Muscle layer of duodenum (tissue), 2 donors: ENCODE data around the gene MAN1C1.

ENCODE experiments used
- H3K27ac ChIP-seq: one replicate; pipeline ENCODE4 v1.7.0; 2013; ENCODE audit warnings: mild to moderate bottlenecking, low read length
- H3K27me3 ChIP-seq: one replicate; pipeline ENCODE4 v1.7.0; 2013; ENCODE audit warnings: low read depth, mild to moderate bottlenecking, control low read depth, low read length
- H3K36me3 ChIP-seq, 2 donors: one replicate each; pipeline ENCODE4 v1.7.0; 2013; ENCODE audit warnings: low read length in 2 of 2, control low read depth in 1 of 2, mild to moderate bottlenecking in 1 of 2; ENCODE audit not compliant: insufficient read depth in 2 of 2, control insufficient read depth in 1 of 2
- H3K4me1 ChIP-seq, 2 donors: one replicate each; pipeline ENCODE4 v1.7.0; 2013; ENCODE audit warnings: low read length in 2 of 2, mild to moderate bottlenecking in 2 of 2, control low read depth in 1 of 2, moderate library complexity in 1 of 2; ENCODE audit not compliant: insufficient read depth in 2 of 2, control insufficient read depth in 1 of 2
- H3K4me3 ChIP-seq, 2 donors: one replicate each; pipeline ENCODE4 v1.7.0; 2013; ENCODE audit warnings: low read length in 2 of 2, low read depth in 1 of 2, mild to moderate bottlenecking in 1 of 2
- H3K9me3 ChIP-seq, 2 donors: one replicate each; pipeline ENCODE4 v1.7.0; 2013; ENCODE audit warnings: low read length in 2 of 2, control low read depth in 1 of 2, mild to moderate bottlenecking in 1 of 2; ENCODE audit not compliant: control insufficient read depth in 1 of 2
- donor health status: healthy.

The MAN1C1 gene

DNA sequence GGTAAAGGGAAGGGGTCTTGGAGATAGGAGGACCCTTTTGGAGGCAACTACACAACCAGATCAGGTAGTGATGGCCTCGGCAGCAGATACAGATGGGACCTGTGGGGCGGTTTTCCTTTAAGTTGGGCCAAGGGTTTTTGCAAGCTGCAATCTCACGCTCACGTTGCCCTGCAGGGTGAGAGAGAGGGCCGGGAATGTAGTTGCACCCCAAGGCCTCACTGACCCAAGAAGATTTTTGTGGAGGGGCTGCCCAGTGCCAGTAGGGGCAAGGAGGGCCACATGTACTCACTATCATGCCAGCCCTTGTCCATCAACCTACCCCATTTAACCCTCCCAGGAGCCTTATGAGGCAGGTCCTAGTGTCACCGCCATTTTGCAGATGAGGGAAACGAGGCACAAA lies 125.7 kb downstream of the MAN1C1 start:
- H3K27me3 ChIP-seq = no peaks in the 10 kb centered on the region
- H3K4me1 ChIP-seq = peaks cover 16 to 27% of the 10 kb centered on the region in 2 donors
- H3K36me3 ChIP-seq = no peaks in the 10 kb centered on the region
- H3K4me3 ChIP-seq = no peak overlapping the region
- H3K9me3 ChIP-seq = no peaks in the 10 kb centered on the region
- no peak overlapping the region for H3K27ac ChIP-seq

DNA sequence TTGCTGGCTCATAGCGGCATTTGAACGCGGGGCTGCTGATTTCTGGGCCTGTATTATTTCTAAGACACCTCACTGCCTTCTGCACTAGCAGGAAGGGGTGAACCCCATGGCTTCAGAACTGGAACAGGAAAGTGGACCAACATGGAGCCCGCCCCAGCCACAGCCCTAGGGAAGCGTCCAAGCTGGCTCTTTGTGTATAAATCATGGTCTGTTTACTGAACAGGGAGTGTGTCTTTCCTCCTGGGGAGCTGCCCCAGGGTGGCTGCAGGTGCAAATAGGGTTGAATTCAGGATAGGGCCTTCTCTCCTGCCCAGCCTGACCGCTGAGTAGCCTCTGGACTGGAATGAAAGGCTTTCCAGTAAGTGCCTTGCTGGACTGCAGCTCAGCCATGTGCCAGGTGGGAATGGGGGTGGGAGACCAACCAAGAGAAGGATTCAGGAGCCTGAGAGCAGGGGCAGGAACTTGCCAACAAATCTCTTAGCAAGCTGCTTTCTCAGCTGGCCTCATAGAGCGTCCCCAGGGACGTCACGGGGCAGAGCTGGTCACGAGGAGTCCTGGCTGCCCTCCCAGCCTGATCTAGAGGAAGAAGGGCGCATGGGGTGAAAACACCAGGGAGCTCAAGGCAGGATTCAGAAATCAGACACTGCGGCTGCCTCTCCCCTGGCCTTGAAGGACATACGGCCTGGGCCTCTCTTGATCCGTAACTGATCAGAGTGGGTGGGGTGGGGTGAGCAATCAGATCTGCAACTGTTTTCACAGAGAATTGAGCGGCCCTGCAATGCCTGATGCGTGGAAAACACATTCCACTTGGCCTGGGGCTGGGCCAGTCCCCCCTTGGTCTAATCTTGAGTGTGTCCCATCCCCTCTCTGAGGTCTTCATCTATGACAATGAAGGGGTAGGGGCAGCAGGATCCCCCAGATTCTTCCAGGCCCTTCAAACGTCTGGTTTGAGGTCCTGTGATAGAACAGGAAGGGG lies 126.9 kb downstream of the MAN1C1 start:
- Histone ChIP-seq H3K27ac (peak overlapping the region; percentile 79), H3K4me1 (peaks cover 16 to 27% of the 10 kb centered on the region in 2 donors), H3K9me3 (no peaks in the 10 kb centered on the region), H3K27me3 (no peaks in the 10 kb centered on the region), H3K4me3 (no peak overlapping the region), H3K36me3 (no peaks in the 10 kb centered on the region)

DNA sequence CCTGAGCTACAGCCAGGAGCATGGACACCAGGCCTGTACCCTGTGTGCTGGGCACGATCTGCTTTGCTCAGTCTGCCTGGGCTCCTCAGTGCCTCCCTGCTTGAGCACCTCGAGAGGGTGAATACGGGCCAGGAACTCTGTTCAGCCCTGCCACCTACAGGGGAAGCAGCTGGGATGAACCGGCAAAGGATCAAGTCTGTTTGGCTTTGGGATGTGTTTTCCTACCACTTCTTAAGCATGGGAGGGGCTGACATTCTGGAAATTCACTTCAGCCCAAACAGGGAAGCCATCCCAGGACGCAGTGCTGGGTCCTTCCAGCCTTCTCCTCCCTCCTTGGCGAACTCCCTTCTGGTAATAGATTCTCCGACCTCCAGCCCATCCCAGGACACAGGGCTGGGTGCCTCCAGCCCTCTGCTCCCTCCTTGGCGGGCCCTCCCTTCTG lies 127.6 kb downstream of the MAN1C1 start:
- H3K4me3 ChIP-seq = no peak overlapping the region
- peak overlapping the region; percentile 79 for H3K27ac ChIP-seq
- H3K9me3 ChIP-seq = no peaks in the 10 kb centered on the region
- H3K36me3 ChIP-seq = peaks cover 0 to under 1% of the 10 kb centered on the region in 2 donors
- peaks cover 16 to 30% of the 10 kb centered on the region in 2 donors for H3K4me1 ChIP-seq
- H3K27me3 ChIP-seq = no peaks in the 10 kb centered on the region

DNA sequence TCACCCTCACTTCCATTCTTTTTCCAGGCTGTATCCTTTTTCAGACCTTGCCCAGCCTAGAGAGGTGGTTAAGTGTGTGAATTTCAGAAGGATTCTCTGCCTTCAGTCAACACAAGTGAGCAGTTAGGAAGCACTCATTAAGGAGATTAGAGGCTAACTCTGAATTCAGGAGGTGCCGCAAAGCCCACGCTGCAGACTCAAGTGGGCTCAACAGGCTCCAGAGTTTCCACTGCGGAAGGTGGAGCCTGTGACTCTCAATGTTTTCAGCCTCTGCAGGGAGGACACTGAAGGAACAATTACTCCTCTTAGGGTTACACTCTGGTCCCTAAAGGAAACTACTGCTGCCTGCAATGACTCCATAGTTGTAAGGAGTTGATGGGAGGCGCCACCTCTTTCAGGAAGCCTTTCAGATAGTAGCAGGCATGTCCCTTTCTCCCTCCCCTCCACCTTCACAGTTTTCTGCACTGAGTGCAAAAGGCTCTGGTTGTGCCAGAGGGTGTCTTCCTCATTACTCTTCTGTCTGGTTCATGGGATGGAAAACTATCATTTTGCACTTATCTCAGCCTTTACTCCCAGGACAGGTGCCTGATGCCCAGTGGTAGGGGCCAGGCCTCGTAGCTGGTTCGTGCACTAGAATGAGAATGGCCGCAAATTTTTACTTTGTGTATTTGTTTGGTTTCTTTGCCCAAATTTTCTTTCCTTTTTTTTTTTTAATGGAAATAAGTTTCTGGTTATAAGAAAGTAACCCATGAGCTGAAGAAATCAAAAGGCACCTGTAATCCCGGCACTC lies 128.2 kb downstream of the MAN1C1 start:
- Histone ChIP-seq H3K4me3 (no peak overlapping the region), H3K4me1 (peaks cover 16 to 30% of the 10 kb centered on the region in 2 donors), H3K27me3 (no peaks in the 10 kb centered on the region), H3K36me3 (peaks cover 0 to 8% of the 10 kb centered on the region in 2 donors), H3K9me3 (no peaks in the 10 kb centered on the region), H3K27ac (peak overlapping the region; percentile 79)

DNA sequence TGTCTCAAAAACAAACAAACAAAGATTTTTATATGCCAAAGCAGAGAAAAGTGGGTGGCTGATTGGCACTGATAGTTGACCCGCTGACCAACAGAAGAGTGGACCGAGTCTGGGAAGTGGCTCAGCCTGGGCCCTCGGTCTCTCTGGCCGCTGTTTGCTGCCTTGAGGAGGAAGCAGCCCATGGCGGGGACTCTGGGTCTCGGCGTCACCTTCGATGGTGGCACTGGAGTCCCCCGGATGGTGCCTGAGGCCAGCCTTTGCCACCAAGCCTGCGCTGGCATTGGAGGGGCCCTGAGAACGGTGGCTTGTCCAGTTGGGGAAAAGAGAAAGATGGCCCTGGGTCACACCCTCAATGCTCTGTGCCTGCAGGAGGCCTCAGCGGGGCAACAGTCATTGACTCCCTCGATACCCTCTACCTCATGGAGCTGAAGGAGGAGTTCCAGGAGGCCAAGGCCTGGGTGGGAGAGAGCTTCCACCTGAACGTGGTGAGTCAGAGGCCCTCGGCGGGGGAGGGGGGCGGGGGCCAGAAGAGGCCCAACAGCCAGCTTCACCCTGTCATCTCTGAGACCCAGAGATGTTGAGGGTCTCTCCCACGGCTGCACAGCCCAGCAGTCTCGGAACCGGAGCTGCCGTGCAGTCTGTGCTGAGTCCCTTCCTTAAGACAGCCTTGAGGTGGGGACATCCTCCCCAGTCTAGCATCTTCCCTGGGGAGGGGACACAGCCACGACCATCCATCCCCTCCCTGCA lies 129.9 kb downstream of the MAN1C1 start:
- peaks cover 16 to 30% of the 10 kb centered on the region in 2 donors for H3K4me1 ChIP-seq
- no peak overlapping the region for H3K4me3 ChIP-seq
- H3K36me3 ChIP-seq = peaks cover 0 to 13% of the 10 kb centered on the region in 2 donors
- H3K9me3 ChIP-seq = no peaks in the 10 kb centered on the region
- H3K27ac ChIP-seq = no peak overlapping the region
- H3K27me3 ChIP-seq = no peaks in the 10 kb centered on the region

DNA sequence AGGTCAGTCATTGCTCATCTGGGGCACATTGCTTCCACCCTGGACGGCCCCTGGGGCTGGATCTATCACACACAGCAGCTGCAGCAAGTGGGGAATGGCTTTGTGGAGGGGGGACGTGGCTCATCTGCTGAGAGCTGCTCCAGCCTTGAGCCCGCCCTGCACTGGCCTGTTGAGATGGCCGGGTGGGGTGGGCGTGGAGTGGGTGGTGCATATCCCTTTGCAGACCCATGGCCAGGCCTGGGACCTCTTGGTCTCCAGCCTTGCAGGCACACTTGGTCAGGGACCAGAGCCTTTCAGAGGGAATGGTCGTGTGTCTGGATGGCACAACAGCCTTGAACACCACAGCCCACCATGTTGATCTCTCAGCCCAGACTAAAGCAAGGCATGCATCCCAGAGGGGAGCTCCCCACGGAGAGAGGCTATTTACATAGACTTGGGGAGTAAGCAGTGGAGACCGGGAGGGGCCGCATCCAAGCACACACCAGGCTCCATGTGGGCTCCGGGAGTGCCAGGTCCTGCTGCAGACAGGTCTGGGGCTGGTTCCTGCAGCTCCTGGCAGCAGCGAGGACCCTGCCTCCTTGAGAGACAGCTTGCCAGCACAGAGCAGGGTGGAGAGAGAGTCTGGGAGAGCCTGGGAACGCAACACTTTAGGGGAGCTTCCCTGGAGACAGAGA lies 130.6 kb downstream of the MAN1C1 start:
- H3K9me3 ChIP-seq = no peaks in the 10 kb centered on the region
- H3K4me1 ChIP-seq = peaks cover 16 to 30% of the 10 kb centered on the region in 2 donors
- no peak overlapping the region for H3K4me3 ChIP-seq
- H3K27ac ChIP-seq = no peak overlapping the region
- H3K27me3 ChIP-seq = no peaks in the 10 kb centered on the region
- peaks cover 0 to 16% of the 10 kb centered on the region in 2 donors for H3K36me3 ChIP-seq

DNA sequence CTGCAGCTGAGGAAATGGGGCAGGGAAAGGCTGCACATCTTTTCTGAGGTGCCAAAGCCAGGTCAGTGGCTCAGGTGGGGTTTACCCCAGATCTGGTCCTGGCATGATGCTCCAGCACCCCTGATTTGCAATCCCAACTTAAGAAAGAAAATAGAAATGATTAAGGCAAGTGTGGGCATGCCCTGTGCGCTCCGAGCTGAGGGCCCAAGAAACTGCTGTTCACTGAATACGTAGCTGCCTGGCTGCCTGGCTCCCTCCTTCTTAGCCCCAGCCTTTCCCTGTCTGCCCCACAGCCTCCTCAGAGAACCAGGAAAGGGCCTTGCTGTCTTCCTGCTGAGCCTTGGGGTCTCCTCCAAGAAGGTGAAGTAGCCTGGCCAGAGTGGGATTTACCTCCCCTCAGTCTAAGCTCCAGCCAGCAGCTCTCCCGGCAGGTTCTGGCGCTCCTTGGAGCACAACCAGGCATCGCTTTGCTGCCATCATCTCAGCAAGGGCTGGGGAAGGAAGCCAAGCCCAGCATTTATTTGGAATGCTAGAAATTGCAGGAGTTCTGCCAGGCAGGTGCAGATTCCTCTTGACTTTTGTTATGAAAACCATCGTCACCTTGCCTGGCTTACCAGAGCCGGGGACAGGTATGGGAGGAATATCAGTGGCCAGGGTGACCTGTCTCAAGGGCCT lies 132.1 kb downstream of the MAN1C1 start:
- H3K27ac ChIP-seq = no peak overlapping the region
- H3K36me3 ChIP-seq = peaks cover 0 to 16% of the 10 kb centered on the region in 2 donors
- no peak overlapping the region for H3K4me3 ChIP-seq
- no peaks in the 10 kb centered on the region for H3K27me3 ChIP-seq
- peaks cover 11 to 21% of the 10 kb centered on the region in 2 donors for H3K4me1 ChIP-seq
- no peaks in the 10 kb centered on the region for H3K9me3 ChIP-seq

DNA sequence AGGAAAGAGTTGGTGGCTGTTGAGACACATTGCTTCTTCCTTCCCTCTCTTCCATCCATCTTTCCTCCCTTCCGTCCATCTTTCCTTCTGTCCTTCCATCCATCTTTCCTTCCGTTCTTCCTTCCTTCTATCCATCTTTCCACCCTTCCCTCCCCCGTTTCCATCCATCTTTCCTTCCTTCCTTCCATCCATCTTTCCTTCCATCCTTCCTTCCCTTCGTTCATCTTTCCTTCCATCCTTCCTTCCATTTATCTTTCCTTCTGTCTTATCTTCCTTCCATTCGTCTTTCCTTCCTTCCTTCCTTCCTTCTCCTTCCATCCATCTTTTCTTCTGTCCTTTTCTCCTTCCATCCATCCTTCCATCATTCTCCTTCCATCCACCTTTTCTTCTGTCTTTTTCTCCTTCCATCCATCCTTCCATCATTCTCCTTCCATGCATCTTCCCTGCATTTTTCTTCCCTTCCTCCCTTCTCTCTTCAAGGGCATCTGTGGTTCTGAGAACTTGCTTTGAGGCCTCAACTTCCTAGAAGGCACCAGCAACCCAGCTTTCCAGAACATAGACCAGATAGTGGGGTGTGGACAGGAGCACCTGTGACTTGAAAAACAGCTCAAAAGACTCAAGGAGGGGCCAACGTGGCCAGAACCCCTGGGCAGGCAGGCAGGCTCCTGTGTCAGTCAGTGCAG lies 134.5 kb downstream of the MAN1C1 start:
- Histone ChIP-seq H3K27ac (no peak overlapping the region), H3K27me3 (no peaks in the 10 kb centered on the region), H3K36me3 (peaks cover 0 to 16% of the 10 kb centered on the region in 2 donors), H3K4me3 (no peak overlapping the region), H3K9me3 (no peaks in the 10 kb centered on the region), H3K4me1 (peaks cover 0 to 6% of the 10 kb centered on the region in 2 donors)

DNA sequence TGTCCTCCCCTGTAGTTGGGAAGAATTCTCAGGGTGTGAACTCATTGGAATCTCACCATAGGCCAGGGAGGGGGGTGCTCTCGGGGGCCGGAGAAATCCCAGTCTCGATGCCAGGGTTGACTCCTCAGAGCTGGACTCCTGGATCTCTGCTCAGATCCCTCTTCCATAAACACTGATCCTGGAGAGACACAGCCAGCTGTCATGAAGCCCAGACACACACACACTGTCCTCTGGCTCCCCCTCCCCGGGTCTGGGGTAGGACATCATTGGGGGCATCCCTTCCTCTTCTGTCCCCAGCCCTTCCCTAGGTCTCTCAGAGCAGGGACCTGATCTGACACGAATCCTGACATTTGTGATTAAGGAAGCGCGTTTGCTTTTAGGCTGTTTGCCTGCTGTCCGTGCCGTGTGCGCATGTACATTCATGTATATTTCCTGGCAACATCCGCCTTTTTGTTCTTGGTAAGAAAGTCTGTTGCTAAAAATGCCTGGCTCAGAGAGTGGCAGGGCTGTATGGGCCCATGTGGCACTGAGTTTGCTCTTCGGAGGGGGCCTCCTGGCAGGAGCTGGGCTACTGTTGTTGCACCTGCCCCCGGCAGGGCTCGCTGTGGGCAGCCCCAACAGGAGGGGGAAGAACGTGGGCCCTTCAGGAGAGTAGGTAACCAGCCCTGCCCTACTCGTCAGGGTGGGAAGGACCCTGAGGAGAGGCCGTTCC lies 138.0 kb downstream of the MAN1C1 start:
- H3K27me3 ChIP-seq = no peaks in the 10 kb centered on the region
- H3K27ac ChIP-seq = no peak overlapping the region
- peaks cover 6 to 20% of the 10 kb centered on the region in 2 donors for H3K36me3 ChIP-seq

More for the DNA sequence above, 138.0 kb downstream of the MAN1C1 start:
- Histone ChIP-seq H3K4me1 (no peaks in the 10 kb centered on the region), H3K9me3 (no peaks in the 10 kb centered on the region), H3K4me3 (no peak overlapping the region)
